Transverse colon (tissue), 4 donors: Measurements from ENCODE around the gene LGALS9. TPM values are rescaled to one million over a fixed set of nuclear protein-coding genes. Genes with fewer than 3 reads are reported as not detected.

Source experiments
- DNase-seq: peaks from one replicate; pipeline ENCODE4 v3.0.0-alpha.2; 2019
- H3K27ac ChIP-seq, 4 donors: fragments of 200-600 bp; sonication (generic); 2 replicates each; pipeline ENCODE4 v1.5.1; 2016 to 2018; ENCODE audit warnings: inconsistent platforms in 4 of 4
- H3K27me3 ChIP-seq: fragments of 200-600 bp; sonication (generic); 2 replicates; pipeline ENCODE4 v1.5.1; 2017; ENCODE audit warnings: inconsistent platforms
- H3K36me3 ChIP-seq, 4 donors: fragments of 200-600 bp; sonication (generic); 2 replicates each; pipeline ENCODE4 v1.5.1; 2017 to 2019; ENCODE audit warnings: inconsistent platforms in 4 of 4
- H3K4me1 ChIP-seq, 4 donors: fragments of 200-600 bp; sonication (generic); 2 replicates each; pipeline ENCODE4 v1.5.1; 2017 to 2020; ENCODE audit warnings: inconsistent platforms in 4 of 4
- H3K4me3 ChIP-seq, 4 donors: fragments of 200-600 bp; sonication (generic); 1 replicate in 1 of 4; 2 replicates in 3 of 4; pipeline versions ENCODE4 v1.5.1 to v1.6.1; 2017 to 2019; ENCODE audit warnings: inconsistent platforms in 4 of 4
- H3K9me3 ChIP-seq, 2 donors: fragments of 200-600 bp; sonication (generic); 2 replicates each; pipeline ENCODE4 v1.5.1; 2017 to 2019; ENCODE audit warnings: inconsistent platforms in 2 of 2
- EP300 ChIP-seq: sonication (generic); formaldehyde crosslinking; IDR thresholded peaks from one replicate; pipeline ENCODE4 v1.6.1; 2017; ENCODE audit warnings: antibody characterized with exemption, low read depth
- POLR2A ChIP-seq: fragments of 450-650 bp; IDR thresholded peaks from one replicate; pipeline ENCODE4 v1.6.1; 2016; ENCODE audit warnings: antibody characterized with exemption, mild to moderate bottlenecking, moderate library complexity
- POLR2AphosphoS5 ChIP-seq, 3 donors: sonication (generic); formaldehyde crosslinking; IDR thresholded peaks; one replicate each; pipeline ENCODE4 v1.6.1; 2016; ENCODE audit warnings: antibody characterized with exemption in 3 of 3
- WGBS, 2 donors: methylation state at CpG; one replicate each; pipeline ENCODE4 v1.1.5; 2018; ENCODE audit warnings: low coverage in 1 of 2; 5-methylcytosine and 5-hydroxymethylcytosine counted together
- in situ Hi-C, 4 donors: fragments of 200-750 bp; cut with MboI; loops; one replicate each; pipeline versions ENCODE4 v1.15.0 to v1.15.1; 2017; ENCODE audit warnings: low sequenced_read_pairs in 3 of 4, low pct_ligation_motif_present in 1 of 4, low pct_unique_long_range_greater_than_20kb in 1 of 4
- intact Hi-C: fragments of 100-400 bp; cut with DNase I; formaldehyde crosslinking; loops from one replicate; pipeline ENCODE4 v1.15.1; 2023; ENCODE audit warnings: low total_unique reads
- total RNA-seq, 4 donors: library from RNA; depleted of rRNA; stranded (reverse); fragments of >200 nt; gene quantifications; one replicate each; pipeline ENCODE4 v1.1.0, GENCODE V29; 2016
- TF ChIP-seq, protein P1 (sequence below), 5 experiments: fragments of 200-600 bp in 3 of 5; fragments of 450-650 bp in 2 of 5; sonication (generic) in 3 of 5; IDR thresholded peaks; 1 replicate in 2 of 5; 2 replicates in 3 of 5; pipeline ENCODE4 v1.5.1; 2016 to 2017; ENCODE audit warnings: antibody characterized with exemption in 5 of 5, inconsistent platforms in 3 of 5, mild to moderate bottlenecking in 2 of 5, moderate library complexity in 1 of 5

Gene LGALS9
- total RNA-seq, 4 donors from 2014 or later: 245 to 463 (median 368) TPM

DNA sequence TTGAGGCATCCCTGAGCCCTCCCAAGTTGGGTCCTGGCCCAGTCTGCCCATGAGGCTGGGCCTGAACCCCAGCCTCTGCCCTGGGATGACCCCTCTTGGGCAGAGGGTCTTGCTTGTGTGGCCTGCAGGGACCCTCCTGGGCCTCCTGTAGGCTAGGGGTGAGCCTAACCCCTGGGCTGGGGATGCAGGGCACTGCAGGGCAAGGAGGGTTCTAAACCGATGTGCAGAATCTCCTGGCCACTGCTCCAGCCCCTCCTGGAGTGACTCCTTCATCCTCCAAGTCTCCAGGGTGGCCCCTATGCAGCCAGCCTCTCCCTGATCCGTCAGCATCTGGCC lies 37.5 kb downstream of the LGALS9 start:
- Histone ChIP-seq H3K27me3 (no peaks in the 10 kb centered on the region), H3K4me3 (no peak overlapping the region), H3K9me3 (no peaks in the 10 kb centered on the region), H3K27ac (no peak overlapping the region), H3K36me3 (no peaks in the 10 kb centered on the region), H3K4me1 (no peaks in the 10 kb centered on the region)
- TF ChIP-seq EP300 (no peak), POLR2AphosphoS5 (IDR thresholded peaks at IDR 0.05) (no peak), POLR2A (no peak)
- TF ChIP-seq, protein P1, sequence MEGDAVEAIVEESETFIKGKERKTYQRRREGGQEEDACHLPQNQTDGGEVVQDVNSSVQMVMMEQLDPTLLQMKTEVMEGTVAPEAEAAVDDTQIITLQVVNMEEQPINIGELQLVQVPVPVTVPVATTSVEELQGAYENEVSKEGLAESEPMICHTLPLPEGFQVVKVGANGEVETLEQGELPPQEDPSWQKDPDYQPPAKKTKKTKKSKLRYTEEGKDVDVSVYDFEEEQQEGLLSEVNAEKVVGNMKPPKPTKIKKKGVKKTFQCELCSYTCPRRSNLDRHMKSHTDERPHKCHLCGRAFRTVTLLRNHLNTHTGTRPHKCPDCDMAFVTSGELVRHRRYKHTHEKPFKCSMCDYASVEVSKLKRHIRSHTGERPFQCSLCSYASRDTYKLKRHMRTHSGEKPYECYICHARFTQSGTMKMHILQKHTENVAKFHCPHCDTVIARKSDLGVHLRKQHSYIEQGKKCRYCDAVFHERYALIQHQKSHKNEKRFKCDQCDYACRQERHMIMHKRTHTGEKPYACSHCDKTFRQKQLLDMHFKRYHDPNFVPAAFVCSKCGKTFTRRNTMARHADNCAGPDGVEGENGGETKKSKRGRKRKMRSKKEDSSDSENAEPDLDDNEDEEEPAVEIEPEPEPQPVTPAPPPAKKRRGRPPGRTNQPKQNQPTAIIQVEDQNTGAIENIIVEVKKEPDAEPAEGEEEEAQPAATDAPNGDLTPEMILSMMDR (IDR thresholded peaks at IDR 0.05): no peak
- in situ Hi-C loops: loop anchor here in 2 of 4 donors (10.0 kb wide), 1 partner anchor 76 kb away; no protein-coding TSS in a partner anchor
- intact Hi-C loops: no loop called here
- 89% methylated on average over 1 of the region's 2 CpGs; no CpG with 5 or more reads in 1 of the 2 donors for WGBS, 2 donors
- no peak for DNase-seq

DNA sequence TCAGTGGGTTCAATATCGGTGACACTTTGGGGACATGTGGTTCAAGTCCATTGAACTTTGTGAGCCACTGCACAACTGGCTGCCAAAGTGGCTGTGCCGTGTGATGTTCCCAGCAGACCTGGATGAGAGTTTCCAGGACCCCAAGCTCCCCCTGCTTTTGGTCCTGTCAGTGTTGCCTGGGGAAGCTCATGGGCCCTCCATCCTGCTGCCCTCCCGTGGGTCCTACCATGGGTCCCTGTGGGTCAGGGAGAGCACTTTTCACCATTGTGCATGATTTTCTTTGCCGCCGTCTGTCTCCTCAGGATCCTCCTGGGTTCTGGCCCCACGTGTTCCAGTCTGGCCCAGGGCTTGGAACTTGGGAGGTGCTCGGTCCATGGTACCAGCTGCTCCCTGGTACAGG lies 38.1 kb downstream of the LGALS9 start:
- Histone ChIP-seq H3K9me3 (no peaks in the 10 kb centered on the region), H3K27ac (no peak overlapping the region), H3K4me3 (no peak overlapping the region), H3K27me3 (no peaks in the 10 kb centered on the region), H3K36me3 (no peaks in the 10 kb centered on the region), H3K4me1 (no peaks in the 10 kb centered on the region)
- TF ChIP-seq EP300 (no peak), POLR2AphosphoS5 (IDR thresholded peaks at IDR 0.05) (no peak), POLR2A (no peak)
- TF ChIP-seq, protein P1 (IDR thresholded peaks at IDR 0.05): no peak
- 60 to 83% methylated on average over 1 to 6 of the region's 7 CpGs for WGBS, 2 donors
- no peak for DNase-seq
- in situ Hi-C loops: loop anchor here in 2 of 4 donors (10.0 kb wide), 1 partner anchor 76 kb away; no protein-coding TSS in a partner anchor
- intact Hi-C loops: no loop called here

DNA sequence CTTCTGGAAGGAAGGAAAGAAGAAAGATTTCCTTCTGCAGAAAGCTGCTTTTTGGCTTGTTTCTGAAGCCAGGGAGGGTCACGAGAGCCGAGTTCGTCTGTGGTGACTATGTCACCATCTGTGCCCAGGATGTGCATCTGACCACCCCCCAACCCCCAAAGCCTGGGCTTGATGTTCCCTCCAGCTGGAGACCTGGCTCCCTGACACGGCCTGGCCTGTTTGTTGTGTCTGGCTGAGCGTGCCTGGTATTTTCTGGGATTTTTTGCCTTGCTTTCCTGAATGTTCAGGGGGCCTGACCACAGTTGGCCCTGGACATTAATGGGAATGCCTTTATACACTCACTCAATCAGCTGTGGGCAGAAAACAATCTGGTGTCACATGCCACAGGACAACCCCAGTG lies 38.9 kb downstream of the LGALS9 start:
- no peaks in the 10 kb centered on the region for H3K36me3 ChIP-seq
- DNase-seq: no peak
- no peak overlapping the region for H3K27ac ChIP-seq
- 80% methylated on average over 5 of the region's 5 CpGs; no CpG with 5 or more reads in 1 of the 2 donors for WGBS, 2 donors
- H3K4me3 ChIP-seq: no peak overlapping the region
- H3K4me1 ChIP-seq: no peaks in the 10 kb centered on the region
- no peaks in the 10 kb centered on the region for H3K9me3 ChIP-seq
- no peaks in the 10 kb centered on the region for H3K27me3 ChIP-seq
- intact Hi-C loops (no loop called here), in situ Hi-C loops (loop anchor here in 3 of 4 donors (10.0 kb wide), 2 partner anchors 65 to 75 kb away; no protein-coding TSS in a partner anchor)
- TF ChIP-seq EP300: no peak
- TF ChIP-seq POLR2A: no peak
- TF ChIP-seq, protein P1 (IDR thresholded peaks at IDR 0.05): no peak
- no peak for TF ChIP-seq POLR2AphosphoS5 (IDR thresholded peaks at IDR 0.05)

DNA sequence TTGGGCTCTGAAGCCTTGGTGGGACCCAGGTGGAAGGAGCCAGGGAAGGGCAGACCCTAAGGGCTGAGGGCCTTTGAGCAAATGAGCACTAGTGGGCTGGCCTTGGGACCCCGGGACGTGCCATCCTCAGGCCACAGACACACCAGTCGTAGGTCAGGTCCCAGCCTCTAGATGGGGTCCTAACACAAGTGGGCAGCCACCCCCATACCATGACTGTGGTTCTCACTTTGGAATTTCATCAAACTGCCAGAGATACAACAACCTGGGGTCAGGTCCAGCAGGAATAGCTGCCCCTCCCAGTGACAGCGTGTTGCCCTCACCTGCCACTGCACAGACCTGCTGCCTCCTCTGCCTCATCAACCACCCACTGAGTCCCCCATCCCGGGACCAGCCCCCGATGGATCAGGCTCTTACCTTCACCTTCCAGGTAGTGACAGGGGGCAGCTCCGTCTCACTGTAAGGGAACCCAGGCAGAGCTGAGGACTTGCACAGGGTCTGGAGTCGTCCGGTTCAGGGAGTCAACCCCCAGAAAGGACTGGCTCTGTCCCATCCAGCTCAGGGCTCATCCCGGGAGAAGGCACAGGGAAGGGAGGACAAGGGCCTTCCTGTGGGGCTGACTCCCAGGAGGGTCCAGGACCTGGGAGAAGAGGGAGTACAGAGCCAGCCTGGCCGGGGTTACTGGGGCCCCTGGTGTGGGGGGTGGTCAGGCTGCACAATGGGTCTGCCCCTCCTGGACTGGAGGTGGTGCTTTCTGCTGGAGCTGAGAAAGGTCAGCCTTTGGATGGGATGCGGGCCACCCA lies 40.0 kb downstream of the LGALS9 start:
- H3K4me1 ChIP-seq: no peaks in the 10 kb centered on the region
- 89% methylated on average over 12 of the region's 12 CpGs; no CpG with 5 or more reads in 1 of the 2 donors for WGBS, 2 donors
- intact Hi-C loops: no loop called here
- H3K36me3 ChIP-seq: no peaks in the 10 kb centered on the region
- in situ Hi-C loops: loop anchor here in 1 of 4 donors (10.0 kb wide), 1 partner anchor 64 kb away; no protein-coding TSS in a partner anchor
- H3K4me3 ChIP-seq: no peak overlapping the region
- H3K9me3 ChIP-seq: no peaks in the 10 kb centered on the region
- no peak for TF ChIP-seq POLR2AphosphoS5 (IDR thresholded peaks at IDR 0.05)
- TF ChIP-seq, protein P1 (IDR thresholded peaks at IDR 0.05): no peak
- no peak for TF ChIP-seq POLR2A
- no peak for TF ChIP-seq EP300
- no peak for DNase-seq
- no peak overlapping the region for H3K27ac ChIP-seq
- no peaks in the 10 kb centered on the region for H3K27me3 ChIP-seq
